Activated CD8-positive, alpha-beta T cell treated with anti-CD3 and anti-CD28 coated beads, Interleukin-2, amount 10 ng/mL, durations not matched to agents 7 days and 5 days (primary cell): ENCODE data around the gene FGF7. TPM values are rescaled to one million over a fixed set of nuclear protein-coding genes. Genes with fewer than 3 reads are reported as not detected.
"Not testable (repeated sequence)": the region's sequence is repeated elsewhere in the genome, so short reads cannot be mapped to it uniquely, and the experiment has no call there.

Experiments used
- ATAC-seq: fragments of 150-1000 bp; cut with Tn5 transposase; one replicate; pipeline ENCODE4 v1.10.0; 2021; ENCODE audit warnings: moderate library complexity
- CTCF ChIA-PET: fragments of 350-600 bp; sonication (Branson Sonifier 250); formaldehyde crosslinking; loops from one replicate; lab custom pipeline; 2021; ENCODE audit warnings: antibody characterized with exemption; lab: Charles Lee
- POLR2A ChIA-PET: fragments of 350-600 bp; sonication (Branson Sonifier 250); formaldehyde crosslinking; loops from one replicate; lab custom pipeline; 2021; ENCODE audit warnings: antibody characterized with exemption; lab: Charles Lee
- DNase-seq: peaks from one replicate; pipeline ENCODE4 v3.0.0-alpha.2; 2020
- H3K27ac Mint-ChIP-seq: one replicate; pipeline ENCODE4 v1.8.0; 2021; ENCODE audit warnings: mild to moderate bottlenecking, mixed read lengths
- H3K27me3 Mint-ChIP-seq: one replicate; pipeline ENCODE4 v1.8.0; 2021; ENCODE audit warnings: low read depth, mixed read lengths
- H3K36me3 Mint-ChIP-seq: one replicate; pipeline ENCODE4 v1.8.0; 2021; ENCODE audit warnings: low read depth, mixed read lengths
- H3K4me1 Mint-ChIP-seq: one replicate; pipeline ENCODE4 v1.8.0; 2021; ENCODE audit warnings: low read depth, mixed read lengths
- H3K4me3 Mint-ChIP-seq: one replicate; pipeline ENCODE4 v1.8.0; 2021; ENCODE audit warnings: mild to moderate bottlenecking, mixed read lengths
- H3K9me3 Mint-ChIP-seq: one replicate; pipeline ENCODE4 v1.8.0; 2022; ENCODE audit warnings: mixed read lengths; ENCODE audit not compliant: insufficient read depth
- total RNA-seq, 2 experiments: library from RNA; stranded (reverse); gene quantifications; one replicate each; pipeline ENCODE4 v1.2.3, GENCODE V29; 2021

Gene FGF7
- under 1 TPM in 1 of 2 experiments, not detected in 1; 0.11 TPM for total RNA-seq

- Mint-ChIP-seq H3K36me3 (no peaks in the 10 kb centered on the region), H3K9me3 (no peaks in the 10 kb centered on the region), H3K4me1 (peaks cover 3% of the 10 kb centered on the region), H3K4me3 (no peak within 1 kb of the TSS), H3K27me3 (peaks cover 8% of the 10 kb centered on the region), H3K27ac (no peak within 1 kb of the TSS)
- ChIA-PET CTCF (interaction anchor here (0.8 to 4.5 kb wide), 15 partner anchors 25 to 723 kb away, joined by 3 to 96 read pairs (median 4); partner anchors contain the start of gene COPS2), POLR2A (no interaction called here)
- ATAC-seq = no peak
- no peak for DNase-seq
Measured at GRCh38 chr15:49423021-49423420, at the start of gene FGF7. Gene FGF7 (plus strand): TSS chr15:49423242. CDS start chr15:49424298, 1,056 bp downstream.

- ChIA-PET POLR2A (no interaction called here), CTCF (no interaction called here)
- H3K27me3 Mint-ChIP-seq = peaks cover 7% of the 10 kb centered on the region
- no peak overlapping the region for H3K4me3 Mint-ChIP-seq
- ATAC-seq (no peak), DNase-seq (no peak)
- no peaks in the 10 kb centered on the region for H3K9me3 Mint-ChIP-seq
- no peaks in the 10 kb centered on the region for H3K36me3 Mint-ChIP-seq
- H3K4me1 Mint-ChIP-seq = no peaks in the 10 kb centered on the region
- no peak overlapping the region for H3K27ac Mint-ChIP-seq
Measured at GRCh38 chr15:49379996-49380395, 43.0 kb upstream of the FGF7 start.

- DNase-seq (no peak), ATAC-seq (no peak)
- Mint-ChIP-seq H3K4me1 (no peaks in the 10 kb centered on the region), H3K27me3 (peaks cover 7% of the 10 kb centered on the region), H3K27ac (no peak overlapping the region), H3K9me3 (no peaks in the 10 kb centered on the region), H3K36me3 (no peaks in the 10 kb centered on the region), H3K4me3 (no peak overlapping the region)
- ChIA-PET CTCF (no interaction called here), POLR2A (no interaction called here)
Measured at GRCh38 chr15:49380912-49381311, 42.1 kb upstream of the FGF7 start.

- Mint-ChIP-seq H3K27ac (no peak overlapping the region), H3K36me3 (no peaks in the 10 kb centered on the region), H3K4me1 (no peaks in the 10 kb centered on the region), H3K4me3 (no peak overlapping the region), H3K9me3 (no peaks in the 10 kb centered on the region), H3K27me3 (peaks cover 7% of the 10 kb centered on the region)
- DNase-seq (no peak), ATAC-seq (no peak)
- POLR2A ChIA-PET = no interaction called here
- CTCF ChIA-PET = no interaction called here
Measured at GRCh38 chr15:49382394-49382793, 40.6 kb upstream of the FGF7 start.

- DNase-seq (no peak), ATAC-seq (no peak)
- Mint-ChIP-seq H3K36me3 (no peaks in the 10 kb centered on the region), H3K4me1 (no peaks in the 10 kb centered on the region), H3K27ac (no peak overlapping the region), H3K27me3 (peaks cover 2% of the 10 kb centered on the region), H3K9me3 (no peaks in the 10 kb centered on the region), H3K4me3 (no peak overlapping the region)
- CTCF ChIA-PET = no interaction called here
- POLR2A ChIA-PET = no interaction called here
Measured at GRCh38 chr15:49383266-49383665, 39.8 kb upstream of the FGF7 start.

- Mint-ChIP-seq H3K4me3 (no peak overlapping the region), H3K27ac (no peak overlapping the region), H3K9me3 (no peaks in the 10 kb centered on the region), H3K4me1 (no peaks in the 10 kb centered on the region), H3K36me3 (no peaks in the 10 kb centered on the region), H3K27me3 (peaks cover 2% of the 10 kb centered on the region)
- ChIA-PET CTCF (no interaction called here), POLR2A (no interaction called here)
- no peak for ATAC-seq
- DNase-seq = no peak
Measured at GRCh38 chr15:49387471-49387870, 35.6 kb upstream of the FGF7 start.

- ATAC-seq, H3K27ac Mint-ChIP-seq, H3K9me3 Mint-ChIP-seq, H3K4me1 Mint-ChIP-seq, H3K4me3 Mint-ChIP-seq, POLR2A ChIA-PET, H3K27me3 Mint-ChIP-seq, DNase-seq, H3K36me3 Mint-ChIP-seq: not testable (repeated sequence)
- CTCF ChIA-PET = interaction anchor here (0.8 to 1.2 kb wide), 2 partner anchors 166 to 168 kb away, joined by 3 read pairs; no protein-coding TSS in a partner anchor
Measured at GRCh38 chr15:49402515-49403296, 20.3 kb upstream of the FGF7 start.

- H3K4me3 Mint-ChIP-seq = no peak overlapping the region
- H3K27ac Mint-ChIP-seq = no peak overlapping the region
- CTCF ChIA-PET = no interaction called here
Measured at GRCh38 chr15:49406352-49407118, 16.5 kb upstream of the FGF7 start.

GRCh38 chr15:49410641-49411040, 12.4 kb upstream of the FGF7 start:
- DNase-seq (no peak), ATAC-seq (no peak)
- H3K27ac Mint-ChIP-seq = no peak overlapping the region
- no peak overlapping the region for H3K4me3 Mint-ChIP-seq
- ChIA-PET CTCF (interaction anchor here (1.8 kb wide), 1 partner anchor 11 kb away, joined by 7 read pairs; no protein-coding TSS in a partner anchor), POLR2A (no interaction called here)
- H3K9me3 Mint-ChIP-seq = no peaks in the 10 kb centered on the region
- peaks cover 17% of the 10 kb centered on the region for H3K27me3 Mint-ChIP-seq
- H3K4me1 Mint-ChIP-seq = no peaks in the 10 kb centered on the region
- H3K36me3 Mint-ChIP-seq = no peaks in the 10 kb centered on the region

More at GRCh38 chr15:49406352-49407118, 16.5 kb upstream of the FGF7 start:
- DNase-seq = no peak
- Mint-ChIP-seq H3K36me3 (no peaks in the 10 kb centered on the region), H3K27me3 (peaks cover 20% of the 10 kb centered on the region), H3K9me3 (no peaks in the 10 kb centered on the region), H3K4me1 (no peaks in the 10 kb centered on the region)
- ATAC-seq = no peak
- POLR2A ChIA-PET = no interaction called here

- POLR2A ChIA-PET = no interaction called here
- CTCF ChIA-PET = no interaction called here
Measured at GRCh38 chr15:49412797-49413196, 10.2 kb upstream of the FGF7 start.

GRCh38 chr15:49415149-49415548, 7.9 kb upstream of the FGF7 start:
- Mint-ChIP-seq H3K27me3 (peaks cover 19% of the 10 kb centered on the region), H3K4me3 (no peak overlapping the region), H3K9me3 (no peaks in the 10 kb centered on the region), H3K36me3 (no peaks in the 10 kb centered on the region), H3K4me1 (no peaks in the 10 kb centered on the region), H3K27ac (no peak overlapping the region)
- ChIA-PET CTCF (no interaction called here), POLR2A (no interaction called here)
- no peak for DNase-seq
- no peak for ATAC-seq

More at GRCh38 chr15:49412797-49413196, 10.2 kb upstream of the FGF7 start:
- ATAC-seq = no peak
- peaks cover 25% of the 10 kb centered on the region for H3K27me3 Mint-ChIP-seq
- H3K9me3 Mint-ChIP-seq = no peaks in the 10 kb centered on the region
- H3K4me1 Mint-ChIP-seq = no peaks in the 10 kb centered on the region
- no peak overlapping the region for H3K27ac Mint-ChIP-seq
- H3K4me3 Mint-ChIP-seq = no peak overlapping the region
- no peaks in the 10 kb centered on the region for H3K36me3 Mint-ChIP-seq
- no peak for DNase-seq

- ATAC-seq = no peak
- POLR2A ChIA-PET = no interaction called here
- peaks cover 16% of the 10 kb centered on the region for H3K27me3 Mint-ChIP-seq
- H3K4me3 Mint-ChIP-seq = no peak overlapping the region
- H3K9me3 Mint-ChIP-seq = no peaks in the 10 kb centered on the region
- no peaks in the 10 kb centered on the region for H3K36me3 Mint-ChIP-seq
- DNase-seq = no peak
- H3K4me1 Mint-ChIP-seq = no peaks in the 10 kb centered on the region
- H3K27ac Mint-ChIP-seq = no peak overlapping the region
- CTCF ChIA-PET = no interaction called here
Measured at GRCh38 chr15:49415638-49416037, 7.4 kb upstream of the FGF7 start.
